Ureter (tissue), 1 donor: ENCODE data around the gene SIAE. TPM values are rescaled to one million over a fixed set of nuclear protein-coding genes. Genes with fewer than 3 reads are reported as not detected.
"Not testable (repeated sequence)": the region's sequence is repeated elsewhere in the genome, so short reads cannot be mapped to it uniquely, and the experiment has no call there.

Experiments
- DNase-seq: peaks from one replicate; pipeline ENCODE4 v3.0.0-alpha.2; 2020; ENCODE audit warnings: low spot score
- total RNA-seq: library from RNA; stranded (reverse); gene quantifications from one replicate; pipeline ENCODE4 v1.2.4, GENCODE V29; 2023
- donor health status: DM: yes; HTN: yes; CAD: no.

The SIAE gene
- total RNA-seq, 1 donor from 2014 or later, result 38.8 TPM

DNA sequence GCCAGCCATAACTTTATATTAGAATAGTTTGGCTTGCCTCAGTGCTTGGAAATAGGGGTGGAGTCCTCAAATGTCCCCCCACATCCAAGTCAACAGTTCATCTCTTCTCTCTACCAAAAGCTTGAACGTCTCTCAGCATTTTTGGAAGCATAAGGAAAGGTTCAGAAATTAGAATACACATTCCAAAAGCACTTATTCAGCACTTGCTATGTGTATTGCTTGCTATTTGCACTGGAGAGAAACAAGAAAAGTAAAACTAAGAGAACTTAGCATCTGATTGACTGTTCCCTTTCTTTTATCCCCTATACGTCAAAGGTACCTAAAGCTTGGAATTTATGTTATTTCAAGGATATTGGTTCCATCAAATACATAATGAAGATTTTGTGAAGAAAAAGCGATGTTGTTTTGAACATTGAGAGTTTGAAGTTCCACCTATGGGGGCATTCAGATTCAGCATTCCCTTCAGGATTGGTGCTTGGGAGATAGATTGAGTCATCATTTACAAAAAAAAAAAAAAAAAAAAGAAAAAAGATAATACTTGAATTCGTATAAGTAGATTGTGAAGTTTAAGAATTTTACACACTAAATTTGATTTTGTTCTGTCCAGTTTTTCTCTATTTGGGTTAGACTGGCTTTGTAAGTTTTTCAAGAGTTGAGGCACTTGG lies 49.5 kb downstream of the SIAE start:
- no peak for DNase-seq

DNA sequence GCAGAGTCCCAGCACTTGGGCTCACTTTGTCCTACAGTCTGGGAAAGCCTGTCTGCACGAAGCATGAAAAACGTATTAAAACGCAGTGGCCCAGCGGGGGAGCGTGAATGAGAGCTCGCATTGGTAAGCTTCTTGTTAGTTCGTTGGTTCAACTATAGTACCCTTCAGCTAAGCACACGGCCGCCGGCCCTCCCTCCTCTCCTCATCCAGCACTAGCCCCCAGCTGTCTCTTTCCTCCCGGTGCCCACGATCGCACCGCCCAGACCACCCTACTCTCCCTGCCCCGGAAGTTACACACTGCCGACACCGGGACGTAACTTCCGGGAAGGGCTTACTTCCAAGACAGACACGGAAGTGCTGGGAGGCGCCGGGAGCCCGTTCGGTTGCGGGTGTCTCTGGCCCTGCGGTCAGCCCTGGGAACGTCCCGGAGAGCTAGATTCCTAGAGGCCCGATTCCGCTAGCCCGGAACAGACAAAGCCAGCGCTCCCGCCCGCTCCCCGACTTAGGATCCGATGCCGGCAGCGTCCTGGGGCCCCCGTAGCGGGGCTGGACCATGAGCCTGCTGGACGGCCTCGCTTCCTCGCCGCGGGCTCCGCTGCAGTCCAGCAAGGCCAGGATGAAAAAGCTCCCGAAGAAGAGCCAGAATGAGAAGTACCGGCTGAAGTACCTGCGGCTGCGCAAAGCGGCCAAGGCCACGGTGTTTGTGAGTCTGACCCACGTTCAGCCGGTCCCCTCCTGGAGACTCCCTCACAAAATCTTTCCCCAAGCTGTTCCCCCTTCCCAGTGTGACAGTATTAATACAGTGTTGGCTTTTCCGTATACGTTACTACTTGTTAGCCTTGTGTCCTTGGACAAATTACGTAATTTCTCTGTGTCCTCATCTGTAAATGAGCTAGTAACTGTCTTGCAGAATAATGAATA lies 50.7 kb downstream of the SIAE start, which contains the start of gene TBRG1:
TBRG1 (plus strand) TSS at position 334 of the 921 bp plus-strand sequence; CDS start at position 554, 220 bp downstream.
- peak; percentile 90 for DNase-seq

DNA sequence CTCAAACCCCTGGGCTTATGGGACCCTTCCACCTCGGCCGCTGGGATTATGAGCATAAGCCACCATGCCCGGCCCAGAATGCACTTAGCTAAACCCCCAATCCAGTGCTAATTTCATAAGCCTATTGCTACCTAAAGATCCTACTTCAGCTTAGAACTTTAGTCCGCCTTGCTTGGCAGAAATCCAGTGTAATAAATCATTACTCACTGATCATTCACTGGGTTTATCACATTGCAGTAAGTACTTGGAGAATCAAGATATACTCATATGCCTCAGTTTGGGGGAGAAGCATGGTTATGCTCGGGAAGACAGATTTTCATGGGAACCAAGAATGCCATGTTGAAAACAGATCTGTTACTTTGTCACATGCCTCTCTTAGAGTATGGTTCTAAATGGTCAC lies 54.7 kb downstream of the SIAE start:
- no peak for DNase-seq

DNA sequence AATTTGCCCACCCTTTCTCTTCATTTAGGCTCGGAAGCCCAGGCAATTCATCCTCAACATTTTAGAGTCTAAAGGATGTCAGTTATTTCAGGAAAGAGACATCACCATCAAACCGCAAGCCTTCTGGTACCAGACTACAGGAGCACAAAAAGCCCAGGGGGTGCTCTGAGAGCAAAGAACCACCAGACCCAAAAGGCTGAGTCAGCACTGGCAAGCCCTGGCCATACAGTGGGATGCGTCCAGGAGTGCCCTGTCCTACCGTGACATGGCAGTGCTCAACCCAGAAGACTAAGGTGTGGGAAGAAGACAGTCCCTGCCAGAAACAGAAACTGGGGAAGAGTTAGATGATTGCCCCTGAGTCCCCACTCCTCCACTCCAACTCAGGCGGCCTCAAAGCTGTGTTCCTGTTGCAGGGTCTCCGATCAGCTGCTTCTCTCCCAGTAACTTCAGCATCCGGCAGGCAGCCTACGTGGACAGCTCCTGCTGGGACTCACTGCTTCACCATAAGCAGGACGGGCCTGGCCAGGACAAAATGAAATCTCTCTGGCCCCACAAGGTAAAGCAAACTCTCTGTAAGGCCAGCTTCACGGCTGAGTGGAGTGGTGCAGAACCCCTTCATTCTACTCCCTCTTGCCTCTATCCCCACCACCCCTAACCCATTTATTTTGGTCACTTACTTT lies 60.8 kb downstream of the SIAE start:
- DNase-seq, result no peak

DNA sequence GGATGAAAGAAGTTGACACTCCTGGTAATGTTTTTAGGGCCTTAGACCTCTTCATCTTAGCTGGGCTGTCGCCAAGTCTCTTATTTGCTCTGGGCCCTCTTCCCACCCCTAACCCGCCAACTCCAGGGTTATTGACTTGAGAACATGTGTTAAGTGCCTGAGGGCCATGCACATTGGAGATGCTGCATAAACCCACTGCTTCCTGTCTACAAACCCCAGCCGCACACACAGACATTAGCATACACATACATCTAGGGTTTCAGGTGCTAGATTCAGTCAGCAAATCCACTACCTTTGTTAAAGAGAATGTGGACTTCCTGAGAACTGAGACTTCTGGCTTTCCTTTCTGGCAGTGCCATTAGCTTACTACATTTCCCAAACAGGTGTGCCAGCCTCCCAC lies 61.5 kb downstream of the SIAE start:
- DNase-seq, result no peak

DNA sequence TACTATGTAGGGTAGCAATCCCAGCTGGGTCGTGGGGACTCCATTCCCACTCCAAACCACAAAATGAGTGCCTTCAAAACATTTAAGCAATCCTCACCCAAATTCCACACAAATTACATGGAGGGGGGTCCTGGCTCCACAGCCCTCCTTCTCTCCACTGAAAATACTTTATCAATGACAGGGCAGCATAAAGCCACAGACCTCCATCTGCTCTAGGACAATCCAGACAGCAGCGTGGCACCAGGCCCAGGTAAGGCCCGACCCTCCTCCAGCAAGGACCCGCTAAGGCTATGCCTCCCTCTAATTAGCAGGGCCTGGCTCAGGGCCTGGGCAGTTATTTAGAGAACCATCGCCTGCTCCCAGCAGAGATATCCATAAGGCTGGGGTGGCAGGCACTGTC lies 62.5 kb downstream of the SIAE start, which contains the start of gene PANX3:
PANX3 (plus strand) TSS at position 365 of the 400 bp plus-strand sequence. CDS start 129 bp downstream, outside the sequence.
- no peak for DNase-seq

DNA sequence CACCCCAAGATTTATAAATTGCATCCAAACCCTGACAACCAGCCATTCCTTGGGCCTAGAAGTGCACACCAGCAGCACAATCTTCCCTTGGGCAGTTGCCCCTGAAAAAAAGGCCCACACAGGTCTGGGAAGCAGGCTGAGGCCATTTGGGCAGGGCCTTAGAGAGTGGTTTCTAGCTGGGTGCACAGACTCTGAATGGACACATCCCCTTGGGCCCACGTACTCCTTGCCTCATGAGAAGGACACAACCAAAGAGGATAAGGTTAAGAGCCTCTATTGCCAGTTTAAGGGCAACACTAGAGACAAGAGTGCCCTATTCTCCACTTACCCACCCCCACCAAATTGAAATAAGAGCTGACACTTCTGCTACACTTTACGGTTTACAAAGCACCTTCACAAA lies 63.2 kb downstream of the SIAE start:
- DNase-seq, result no peak

DNA sequence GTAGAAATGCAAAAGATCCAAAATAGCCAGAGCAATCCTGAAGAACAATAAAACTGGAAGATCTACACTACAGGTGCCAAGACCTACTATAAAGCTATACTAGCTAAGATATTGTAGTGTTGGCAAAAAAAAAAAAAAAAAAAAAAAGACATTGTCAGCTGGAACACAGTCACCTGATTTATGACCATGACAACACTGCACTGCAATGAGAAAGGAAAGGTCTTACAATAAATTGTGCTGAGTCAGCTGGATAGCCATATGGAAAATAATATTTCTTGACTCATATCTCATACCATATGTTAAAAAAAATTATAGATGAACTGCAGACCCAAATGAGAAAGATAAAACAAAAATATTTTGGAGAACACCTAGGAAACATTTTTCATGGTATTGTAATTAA lies 65.4 kb downstream of the SIAE start:
- no peak for DNase-seq

DNA sequence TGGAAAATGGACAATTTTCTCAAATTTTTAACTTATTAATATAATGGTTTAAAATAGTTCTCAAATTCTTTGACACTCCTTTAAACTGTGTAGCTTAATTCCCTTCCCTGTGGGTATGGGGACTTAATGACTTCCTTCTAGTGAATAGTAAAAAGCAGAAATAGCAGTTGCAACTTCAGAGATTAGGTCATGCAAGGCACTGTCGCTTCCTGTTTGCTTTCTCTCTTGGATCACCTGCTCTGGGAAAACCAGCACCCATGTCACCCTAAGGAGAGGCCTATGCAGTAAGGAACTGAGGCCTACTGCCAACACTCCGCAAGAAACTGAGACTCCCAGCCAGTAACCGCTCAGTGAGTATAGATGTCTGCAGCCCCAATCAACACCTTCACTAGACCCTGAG lies 67.8 kb downstream of the SIAE start:
- DNase-seq, result no peak

DNA sequence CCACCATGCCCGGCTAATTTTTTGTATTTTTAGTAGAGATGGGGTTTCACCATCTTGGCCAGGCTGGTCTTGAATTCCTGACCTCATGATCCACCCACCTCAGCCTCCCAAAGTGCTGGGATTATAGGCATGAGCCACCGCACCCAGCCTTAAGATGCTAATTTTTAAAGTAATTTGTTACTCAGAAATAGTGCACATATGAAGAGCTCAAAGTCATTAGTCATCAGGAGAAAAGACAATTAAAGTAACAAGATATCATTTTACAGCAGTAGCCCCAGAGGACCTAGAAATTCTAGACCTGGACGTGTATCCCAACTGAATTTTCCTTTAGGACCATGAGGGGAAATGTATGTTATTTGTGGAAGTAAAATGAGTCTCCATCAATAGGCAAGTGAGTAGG lies 70.8 kb downstream of the SIAE start:
- not testable (repeated sequence) for DNase-seq

DNA sequence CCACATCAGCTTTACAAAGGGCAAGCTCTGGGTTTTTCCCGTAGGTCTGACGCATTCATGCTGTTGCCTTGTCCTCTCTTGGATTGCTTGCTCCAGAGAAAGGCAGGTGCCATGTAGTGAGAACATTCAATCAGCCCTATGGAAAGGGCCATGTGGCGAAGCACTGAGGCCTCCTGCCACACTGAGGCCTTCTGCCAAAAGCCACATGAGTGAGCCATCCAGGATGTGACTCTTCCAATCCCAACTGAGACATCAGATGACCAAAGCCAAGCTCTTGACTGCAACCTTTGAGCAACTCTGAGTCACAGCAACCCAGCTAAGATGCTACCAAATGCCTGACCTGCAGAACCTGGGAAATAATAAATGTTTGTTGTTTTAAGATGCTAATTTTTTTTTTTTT lies 71.3 kb downstream of the SIAE start:
- DNase-seq, result no peak

DNA sequence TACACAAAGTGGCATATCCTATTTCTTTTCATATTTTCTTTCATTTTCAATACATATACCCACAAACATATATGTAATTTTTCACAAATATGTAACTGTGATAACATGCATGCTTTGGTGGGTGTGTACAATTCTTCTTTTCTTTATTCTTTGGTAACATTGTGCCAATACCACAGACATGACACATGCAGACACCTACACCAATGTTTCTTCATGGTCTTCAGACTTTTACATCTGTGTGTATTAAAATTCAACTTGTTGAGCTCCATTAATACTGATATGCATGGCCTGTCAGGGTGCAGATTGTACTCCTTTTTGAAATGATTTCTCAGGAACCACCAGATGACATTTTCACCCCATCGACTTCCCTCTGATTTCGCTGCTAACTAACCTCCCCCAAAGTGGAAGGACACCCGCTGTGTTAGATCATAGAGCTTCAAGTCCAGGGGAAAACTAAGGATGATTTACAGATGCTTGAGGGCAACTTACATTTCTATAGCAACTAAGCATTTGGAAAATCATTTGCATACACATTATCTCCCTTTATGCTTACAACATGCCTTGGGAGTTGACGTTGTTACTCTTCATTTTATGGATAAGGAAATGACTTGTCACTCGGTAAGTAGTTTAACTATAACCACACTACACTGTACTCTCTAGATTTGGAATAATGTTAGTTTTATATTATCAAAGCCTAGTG lies 72.8 kb downstream of the SIAE start:
- no peak for DNase-seq

DNA sequence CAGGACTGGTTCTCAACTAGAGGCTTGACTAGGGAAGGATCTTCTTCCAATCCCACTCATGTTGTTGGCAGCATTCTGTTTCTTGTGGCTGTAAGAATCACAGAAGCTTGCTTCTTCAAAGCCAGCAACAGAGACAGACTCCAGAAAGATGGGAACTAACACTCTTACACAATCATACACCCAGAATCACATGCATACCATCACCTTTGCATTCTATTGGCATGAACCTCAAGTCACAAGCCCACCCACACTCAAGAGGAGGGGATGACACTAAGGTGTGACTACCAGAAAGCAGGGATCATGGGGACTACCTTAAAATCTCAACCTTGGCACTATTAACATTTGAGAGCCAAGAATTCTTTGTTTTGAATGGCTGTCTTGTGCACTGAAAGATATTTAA lies 75.9 kb downstream of the SIAE start:
- DNase-seq, result no peak

DNA sequence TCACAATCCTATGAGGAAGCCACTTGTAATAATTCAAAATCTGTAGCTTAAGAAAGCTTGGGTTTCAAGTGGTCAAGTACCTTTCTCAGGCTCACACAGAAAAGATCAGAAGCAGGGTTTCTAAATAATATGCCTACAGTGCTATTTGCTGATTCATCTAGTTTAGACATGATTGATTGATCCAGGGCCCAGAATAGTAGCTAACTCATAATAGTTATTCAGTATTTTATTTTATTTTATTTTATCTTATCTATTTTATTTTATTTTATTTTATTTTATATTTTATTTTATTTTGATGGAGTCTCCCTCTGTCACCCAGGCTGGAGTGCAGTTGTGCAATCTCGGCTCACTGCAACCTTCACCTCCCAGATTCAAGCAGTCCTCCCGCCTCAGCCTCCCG lies 78.2 kb downstream of the SIAE start:
- DNase-seq, result no peak

DNA sequence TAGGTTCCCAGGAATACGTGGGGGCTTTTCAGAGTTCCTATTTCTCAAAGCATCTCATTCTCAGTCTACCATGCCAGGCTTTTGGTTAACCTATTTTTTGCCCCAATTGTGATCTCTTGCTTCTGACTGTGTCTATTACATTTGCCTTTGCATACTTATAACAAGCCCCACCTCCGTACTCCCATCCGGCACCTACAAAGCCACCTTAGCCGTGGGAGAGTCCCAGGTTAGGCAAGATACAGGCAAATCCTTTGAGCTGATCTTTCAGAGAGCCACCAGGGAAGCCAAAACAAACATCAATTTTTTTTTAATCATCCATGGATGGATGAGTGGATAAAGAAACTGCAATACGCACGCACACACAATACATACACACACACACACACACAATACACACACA lies 80.9 kb downstream of the SIAE start:
- no peak for DNase-seq

DNA sequence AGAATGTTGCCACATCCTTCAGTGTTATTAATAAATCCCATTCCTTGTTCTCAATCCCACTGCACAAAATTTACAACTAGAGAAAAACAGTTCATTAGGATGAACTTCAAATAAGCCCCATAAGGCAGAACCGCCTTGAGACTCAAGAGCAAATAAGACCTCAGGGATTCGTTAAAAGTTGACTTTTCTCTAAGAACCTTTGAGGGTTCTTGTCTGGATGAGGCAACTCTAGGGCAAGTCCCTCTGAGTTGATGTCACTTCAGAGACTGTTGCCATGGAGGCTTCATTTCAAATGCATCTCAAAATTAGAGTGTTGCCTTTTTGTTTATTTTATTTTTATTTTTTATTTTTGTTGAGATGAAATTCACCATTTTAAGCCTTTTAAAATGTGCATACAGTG lies 82.1 kb downstream of the SIAE start:
- no peak for DNase-seq

DNA sequence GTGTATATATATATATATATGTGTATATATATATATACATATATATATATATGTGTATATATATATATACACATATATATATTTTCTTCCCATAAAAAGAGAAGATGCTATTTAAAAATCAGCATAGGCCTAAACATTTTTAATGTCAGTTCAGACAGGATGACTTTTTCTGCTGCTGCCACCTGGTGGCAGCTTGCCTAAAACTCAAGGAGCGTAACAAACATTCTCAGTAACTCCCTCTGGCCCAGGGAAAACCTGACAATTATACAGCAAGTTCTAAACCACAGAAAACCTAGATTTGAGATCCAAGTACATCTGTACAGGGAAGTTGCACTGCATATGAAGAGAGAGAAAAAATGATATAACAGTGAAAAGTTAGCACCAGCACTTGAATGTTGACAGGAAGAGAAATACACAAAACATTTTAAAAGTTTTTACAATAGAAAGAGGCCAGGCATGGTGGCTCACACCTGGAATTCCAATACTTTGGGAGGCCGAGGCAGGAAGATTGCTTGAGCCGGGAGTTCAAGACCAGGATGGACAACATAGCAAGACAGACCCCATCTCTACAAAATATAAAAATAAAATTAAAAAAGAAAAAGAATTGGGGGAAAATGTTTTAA lies 87.2 kb downstream of the SIAE start:
- DNase-seq, result peak; percentile 50

DNA sequence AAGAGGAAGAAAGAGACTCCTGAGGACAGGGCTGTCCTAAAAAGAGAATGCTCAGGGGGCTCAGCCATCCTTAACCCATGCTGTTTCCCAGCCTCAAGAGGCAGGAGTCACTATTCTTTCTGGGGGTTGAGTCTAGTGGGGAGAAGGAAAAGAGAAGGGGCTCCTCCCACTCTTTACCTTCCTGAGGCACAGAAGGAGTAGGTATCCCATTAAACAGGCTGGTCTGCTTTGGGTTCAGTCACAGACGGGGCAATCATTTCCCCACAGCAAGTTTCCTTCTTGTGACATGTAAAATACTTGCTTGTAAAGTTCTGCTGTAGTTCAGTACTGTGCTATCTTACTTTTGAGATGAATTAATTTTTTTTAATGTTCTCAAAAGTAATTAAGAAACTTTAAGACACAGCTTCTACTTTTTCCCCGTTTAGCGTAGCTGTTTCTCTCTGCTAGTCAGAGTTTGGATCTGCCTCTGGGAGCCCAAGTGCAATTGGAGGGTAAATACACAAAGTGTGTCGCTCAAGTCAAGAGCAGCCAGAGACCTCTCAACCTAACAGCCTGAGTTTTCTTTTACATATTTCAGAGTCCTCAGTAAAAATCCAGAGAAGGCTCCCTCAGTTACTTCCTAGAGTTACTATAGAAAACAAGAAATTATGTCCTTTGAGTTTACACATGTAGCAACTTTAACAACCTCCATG lies 88.7 kb downstream of the SIAE start:
- no peak for DNase-seq

DNA sequence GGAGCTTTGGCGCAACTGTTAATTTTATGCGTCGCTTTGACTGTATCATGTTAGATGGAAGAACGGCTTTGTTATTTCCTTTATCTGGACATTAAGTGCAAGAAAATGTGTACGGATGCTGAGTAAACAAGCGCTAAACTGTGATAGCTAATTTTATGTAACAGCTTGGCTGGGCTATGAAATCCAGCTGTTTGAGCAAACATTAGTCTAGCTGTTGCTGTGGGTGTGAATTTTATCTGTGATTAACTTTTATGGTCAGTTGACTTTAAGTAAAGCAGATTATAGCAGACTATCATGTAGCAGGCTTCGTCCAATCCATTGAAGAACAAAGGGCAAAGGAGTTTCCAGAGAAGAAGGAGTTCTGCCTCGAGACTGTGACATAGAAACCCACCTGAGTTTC lies 89.8 kb downstream of the SIAE start:
- no peak for DNase-seq
